ENCODE data around the gene IFNL1. TPM values are rescaled to one million over a fixed set of nuclear protein-coding genes. Genes with fewer than 3 reads are reported as not detected.
A peak's percentile ranks its signal among the peaks of the same experiment; 100 is the strongest.

IFNL1 gene
- total RNA-seq (2022) (not detected in 2 replicates), Bru-seq, nascent RNA (not detected), BruChase-seq, experiment 1, labeled RNA remaining after a 2-hour chase (not detected), BruChase-seq, experiment 2, labeled RNA remaining after a 6-hour chase (not detected)
- long read RNA-seq, result 0 reads

DNA sequence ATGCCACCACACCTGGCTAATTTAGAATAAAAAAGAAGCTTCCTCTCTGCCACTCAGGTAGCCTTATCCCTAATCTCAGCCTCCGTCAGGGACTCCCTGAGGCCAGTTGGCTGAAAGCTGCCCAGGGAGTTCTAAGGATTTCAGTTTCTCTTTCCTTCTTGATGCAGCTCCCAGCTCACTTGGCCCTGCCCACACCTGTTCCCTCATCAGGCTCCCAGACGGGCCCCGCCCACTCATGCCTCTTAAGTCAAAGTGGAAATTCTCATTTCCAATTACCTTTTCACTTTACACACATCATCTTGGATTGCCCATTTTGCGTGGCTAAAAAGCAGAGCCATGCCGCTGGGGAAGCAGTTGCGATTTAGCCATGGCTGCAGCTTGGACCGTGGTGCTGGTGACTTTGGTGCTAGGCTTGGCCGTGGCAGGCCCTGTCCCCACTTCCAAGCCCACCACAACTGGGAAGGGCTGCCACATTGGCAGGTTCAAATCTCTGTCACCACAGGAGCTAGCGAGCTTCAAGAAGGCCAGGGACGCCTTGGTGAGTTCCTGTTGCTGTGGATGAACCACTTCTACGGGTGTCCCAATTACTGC is at the start of gene IFNL1:
IFNL1 (plus strand) TSS at position 353 of the 591 bp plus-strand sequence; CDS start at position 368, 15 bp downstream.
- POLR2A ChIA-PET, result interaction anchor here (1.0 kb wide), 1 partner anchor 18 kb away, joined by 3 read pairs; no protein-coding TSS in a partner anchor
- DNase-seq, result peak; percentile 38 to 63
- Histone ChIP-seq H3K9me3 (no peaks in the 10 kb centered on the region), H3K4me1 (peaks cover 23% of the 10 kb centered on the region), H3K36me3 (ENCODE audit: control insufficient read depth, insufficient read depth, low read length) (no peaks in the 10 kb centered on the region), H3K4me3 (ENCODE audit: low read depth, low read length) (no peak within 1 kb of the TSS), H3K27me3 (replicated peaks; ENCODE audit: control insufficient read depth, insufficient read depth, low read length) (no peaks in the 10 kb centered on the region)
- no peaks in the 10 kb centered on the region for H3K9me3 Mint-ChIP-seq (ENCODE audit: unreplicated experiment)
- intact Hi-C loops (cut with micrococcal nuclease; ENCODE audit: unreplicated experiment), result no loop called here
- TF ChIP-seq, protein P1, sequence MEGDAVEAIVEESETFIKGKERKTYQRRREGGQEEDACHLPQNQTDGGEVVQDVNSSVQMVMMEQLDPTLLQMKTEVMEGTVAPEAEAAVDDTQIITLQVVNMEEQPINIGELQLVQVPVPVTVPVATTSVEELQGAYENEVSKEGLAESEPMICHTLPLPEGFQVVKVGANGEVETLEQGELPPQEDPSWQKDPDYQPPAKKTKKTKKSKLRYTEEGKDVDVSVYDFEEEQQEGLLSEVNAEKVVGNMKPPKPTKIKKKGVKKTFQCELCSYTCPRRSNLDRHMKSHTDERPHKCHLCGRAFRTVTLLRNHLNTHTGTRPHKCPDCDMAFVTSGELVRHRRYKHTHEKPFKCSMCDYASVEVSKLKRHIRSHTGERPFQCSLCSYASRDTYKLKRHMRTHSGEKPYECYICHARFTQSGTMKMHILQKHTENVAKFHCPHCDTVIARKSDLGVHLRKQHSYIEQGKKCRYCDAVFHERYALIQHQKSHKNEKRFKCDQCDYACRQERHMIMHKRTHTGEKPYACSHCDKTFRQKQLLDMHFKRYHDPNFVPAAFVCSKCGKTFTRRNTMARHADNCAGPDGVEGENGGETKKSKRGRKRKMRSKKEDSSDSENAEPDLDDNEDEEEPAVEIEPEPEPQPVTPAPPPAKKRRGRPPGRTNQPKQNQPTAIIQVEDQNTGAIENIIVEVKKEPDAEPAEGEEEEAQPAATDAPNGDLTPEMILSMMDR (IDR thresholded peaks at IDR 0.05; ENCODE audit: insufficient read depth in 1 of 2, low read depth in 1 of 2, low read length in 1 of 2, severe bottlenecking in 1 of 2, unreplicated experiment in 1 of 2), result no peak
- CTCF ChIA-PET, result interaction anchor here (0.6 kb wide), 1 partner anchor 1137 kb away, joined by 3 read pairs; no protein-coding TSS in a partner anchor
- H3K4me3 Mint-ChIP-seq (ENCODE audit: unreplicated experiment), result no peak within 1 kb of the TSS
- peaks cover 36% of the 10 kb centered on the region for H3K4me1 Mint-ChIP-seq (ENCODE audit: low read depth, unreplicated experiment)
- peaks cover 5% of the 10 kb centered on the region for H3K36me3 Mint-ChIP-seq (ENCODE audit: insufficient read depth, unreplicated experiment)
- BruUV-seq (replicated peaks), result no TSS peak
- H3K27ac Mint-ChIP-seq (ENCODE audit: unreplicated experiment), result peak within 1 kb of the TSS; percentile 41
- H3K27me3 Mint-ChIP-seq (ENCODE audit: insufficient read depth, unreplicated experiment), result no peaks in the 10 kb centered on the region

DNA sequence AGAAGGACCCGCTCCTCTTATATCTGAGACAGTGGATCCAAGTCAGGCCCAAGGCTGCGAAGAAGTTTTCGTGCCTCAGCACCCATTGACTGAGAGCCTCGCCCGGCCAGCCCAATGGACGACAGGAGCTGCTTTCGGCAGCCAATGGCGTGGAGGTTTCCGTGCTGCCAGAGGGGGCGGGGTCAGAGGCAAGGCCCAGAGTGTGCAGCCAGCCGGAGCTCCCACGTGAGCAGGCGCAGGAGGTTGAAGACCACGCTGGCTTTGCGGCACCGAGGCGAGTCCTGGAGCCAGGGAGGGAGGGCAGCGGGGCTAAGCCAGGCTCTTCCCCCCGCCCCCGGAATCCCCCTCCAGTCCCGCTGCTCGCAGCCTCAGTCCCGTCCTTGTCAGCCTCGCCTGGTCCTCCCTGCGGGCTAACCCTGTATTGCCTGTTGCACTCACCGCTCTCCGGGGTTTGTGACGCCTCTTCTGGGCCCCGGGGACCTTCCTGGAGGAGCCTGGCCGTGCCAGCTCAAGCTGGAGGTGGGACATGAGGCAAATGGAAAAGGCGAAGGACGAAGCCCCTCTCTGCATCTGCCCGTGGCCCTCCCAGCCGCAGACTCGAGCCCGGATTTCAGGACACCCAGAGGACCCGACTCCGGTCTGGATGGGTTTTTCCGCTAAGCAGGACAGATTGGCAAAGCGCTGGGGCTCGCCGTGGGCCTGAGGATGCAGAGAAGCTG is 49.1 kb upstream of the IFNL1 start:
- H3K4me3 Mint-ChIP-seq (ENCODE audit: unreplicated experiment), result peak overlapping the region; percentile 9
- CTCF ChIA-PET, result interaction anchor here (0.9 kb wide), 1 partner anchor 9 kb away, joined by 3 read pairs; no protein-coding TSS in a partner anchor

More for the DNA sequence above, 49.1 kb upstream of the IFNL1 start:
- no peak overlapping the region for H3K4me3 ChIP-seq (ENCODE audit: low read depth, low read length)
- no peaks in the 10 kb centered on the region for H3K9me3 ChIP-seq
- Mint-ChIP-seq H3K4me1 (ENCODE audit: low read depth, unreplicated experiment) (peaks cover 6% of the 10 kb centered on the region), H3K9me3 (ENCODE audit: unreplicated experiment) (peaks cover 7% of the 10 kb centered on the region), H3K27ac (ENCODE audit: unreplicated experiment) (no peak overlapping the region), H3K27me3 (ENCODE audit: insufficient read depth, unreplicated experiment) (no peaks in the 10 kb centered on the region), H3K36me3 (ENCODE audit: insufficient read depth, unreplicated experiment) (no peaks in the 10 kb centered on the region)
- no peaks in the 10 kb centered on the region for H3K27me3 ChIP-seq (replicated peaks; ENCODE audit: control insufficient read depth, insufficient read depth, low read length)
- TF ChIP-seq, protein P1 (IDR thresholded peaks at IDR 0.05; ENCODE audit: insufficient read depth in 1 of 2, low read depth in 1 of 2, low read length in 1 of 2, severe bottlenecking in 1 of 2, unreplicated experiment in 1 of 2), result no peak
- no peak for DNase-seq
- intact Hi-C loops (cut with micrococcal nuclease; ENCODE audit: unreplicated experiment), result no loop called here
- no peaks in the 10 kb centered on the region for H3K36me3 ChIP-seq (ENCODE audit: control insufficient read depth, insufficient read depth, low read length)
- H3K4me1 ChIP-seq, result peaks cover 14% of the 10 kb centered on the region
- no TSS peak for BruUV-seq (replicated peaks)
- POLR2A ChIA-PET, result no interaction called here

Data from Caco-2 (cell line).